HEK293 (cell line): ENCODE results near the gene PGBD1.

Experiments
- BCL11A ChIP-seq: fragments of 450-650 bp; formaldehyde crosslinking; IDR thresholded peaks from 2 replicates; pipeline ENCODE4 v1.5.1; 2016; ENCODE audit warnings: low read depth, missing biosample characterization, missing genetic modification characterization
- HOXA7 ChIP-seq: sonication (generic); formaldehyde crosslinking; IDR thresholded peaks from 2 replicates; pipeline ENCODE4 v1.8.1; 2022; ENCODE audit warnings: missing genetic modification reagents, borderline replicate concordance
- KLF8 ChIP-seq: fragments of 450-650 bp; formaldehyde crosslinking; IDR thresholded peaks from 2 replicates; pipeline ENCODE4 v1.5.1; 2016; ENCODE audit warnings: missing biosample characterization, missing genetic modification characterization
- RBAK ChIP-seq: fragments of 450-650 bp; formaldehyde crosslinking; IDR thresholded peaks from 2 replicates; pipeline ENCODE4 v1.5.1; 2016; ENCODE audit warnings: missing biosample characterization, missing genetic modification characterization
- SETDB1 ChIP-seq: IDR thresholded peaks from one replicate; pipeline ENCODE4 v1.6.1; 2017; ENCODE audit warnings: mild to moderate bottlenecking, low read length, moderate library complexity, mixed read lengths; ENCODE audit not compliant: insufficient read length
- SP3 ChIP-seq: fragments of 450-650 bp; formaldehyde crosslinking; IDR thresholded peaks from 2 replicates; pipeline ENCODE4 v1.5.1; 2016; ENCODE audit warnings: missing biosample characterization, missing genetic modification characterization
- ZBTB1 ChIP-seq: fragments of 450-650 bp; formaldehyde crosslinking; IDR thresholded peaks from 2 replicates; pipeline ENCODE4 v1.5.1; 2016; ENCODE audit warnings: missing biosample characterization, missing genetic modification characterization
- ZBTB7A ChIP-seq: fragments of 450-650 bp; formaldehyde crosslinking; IDR thresholded peaks from 2 replicates; pipeline ENCODE4 v1.5.1; 2016; ENCODE audit warnings: low read depth, missing biosample characterization, missing genetic modification characterization
- ZBTB8A ChIP-seq: fragments of 450-650 bp; formaldehyde crosslinking; IDR thresholded peaks from 2 replicates; pipeline ENCODE4 v1.5.1; 2016; ENCODE audit warnings: missing biosample characterization, missing genetic modification characterization
- ZEB2 ChIP-seq: fragments of 450-650 bp; formaldehyde crosslinking; IDR thresholded peaks from 2 replicates; pipeline ENCODE4 v1.5.1; 2016; ENCODE audit warnings: missing biosample characterization, missing genetic modification characterization
- ZFP69B ChIP-seq: fragments of 450-650 bp; formaldehyde crosslinking; IDR thresholded peaks from 2 replicates; pipeline ENCODE4 v1.5.1; 2016; ENCODE audit warnings: missing biosample characterization, missing genetic modification characterization
- ZNF138 ChIP-seq: fragments of 450-650 bp; formaldehyde crosslinking; IDR thresholded peaks from 2 replicates; pipeline ENCODE4 v1.5.1; 2016; ENCODE audit warnings: missing biosample characterization, missing genetic modification characterization, borderline replicate concordance
- ZNF184 ChIP-seq: fragments of 450-650 bp; IDR thresholded peaks from 2 replicates; pipeline ENCODE4 v1.5.1; 2018; ENCODE audit warnings: missing biosample characterization, mild to moderate bottlenecking, missing genetic modification characterization
- ZNF19 ChIP-seq: fragments of 450-650 bp; formaldehyde crosslinking; IDR thresholded peaks from 2 replicates; pipeline ENCODE4; 2016; ENCODE audit warnings: missing biosample characterization, missing genetic modification characterization, low read depth
- ZNF24 ChIP-seq: fragments of 450-650 bp; formaldehyde crosslinking; IDR thresholded peaks from 2 replicates; pipeline ENCODE4 v1.5.1; 2016; ENCODE audit warnings: missing biosample characterization, missing genetic modification characterization
- ZNF292 ChIP-seq: fragments of 450-650 bp; formaldehyde crosslinking; IDR thresholded peaks from 2 replicates; pipeline ENCODE4 v1.5.1; 2016; ENCODE audit warnings: low read depth, missing biosample characterization, missing genetic modification characterization, borderline replicate concordance
- ZNF302 ChIP-seq: fragments of 450-650 bp; formaldehyde crosslinking; IDR thresholded peaks from 2 replicates; pipeline ENCODE4 v1.5.1; 2016; ENCODE audit warnings: missing biosample characterization, missing genetic modification characterization, low read depth
- ZNF311 ChIP-seq: fragments of 450-650 bp; formaldehyde crosslinking; IDR thresholded peaks from 2 replicates; pipeline ENCODE4 v1.5.1; 2017; ENCODE audit warnings: missing biosample characterization, missing genetic modification characterization, borderline replicate concordance
- ZNF350 ChIP-seq: fragments of 450-650 bp; formaldehyde crosslinking; IDR thresholded peaks from 2 replicates; pipeline ENCODE4 v1.5.0; 2017; ENCODE audit warnings: missing biosample characterization, mild to moderate bottlenecking, missing genetic modification characterization
- ZNF449 ChIP-seq: fragments of 450-650 bp; formaldehyde crosslinking; IDR thresholded peaks from 2 replicates; pipeline ENCODE4 v1.5.1; 2017; ENCODE audit warnings: missing biosample characterization, mild to moderate bottlenecking, missing genetic modification characterization, moderate library complexity
- ZNF549 ChIP-seq: fragments of 450-650 bp; IDR thresholded peaks from 2 replicates; pipeline ENCODE4 v1.5.1; 2018; ENCODE audit warnings: missing biosample characterization, missing genetic modification characterization, mild to moderate bottlenecking, inconsistent platforms, moderate library complexity
- ZNF623 ChIP-seq: fragments of 450-650 bp; formaldehyde crosslinking; IDR thresholded peaks from 2 replicates; pipeline ENCODE4 v1.5.1; 2016; ENCODE audit warnings: missing biosample characterization, missing genetic modification characterization
- ZNF624 ChIP-seq: fragments of 450-650 bp; formaldehyde crosslinking; IDR thresholded peaks from 2 replicates; pipeline ENCODE4 v1.5.1; 2017; ENCODE audit warnings: missing biosample characterization, missing genetic modification characterization
- ZNF626 ChIP-seq: fragments of 450-650 bp; sonication (Bioruptor Pico); formaldehyde crosslinking; IDR thresholded peaks from 2 replicates; pipeline ENCODE4 v1.5.1; 2018; ENCODE audit warnings: missing biosample characterization, missing genetic modification characterization, inconsistent platforms
- ZNF76 ChIP-seq: fragments of 450-650 bp; formaldehyde crosslinking; IDR thresholded peaks from 2 replicates; pipeline ENCODE4; 2016; ENCODE audit warnings: low read depth, missing biosample characterization, missing genetic modification characterization, borderline replicate concordance
- ZNF777 ChIP-seq: fragments of 450-650 bp; formaldehyde crosslinking; IDR thresholded peaks from 2 replicates; pipeline ENCODE4 v1.5.1; 2017; ENCODE audit warnings: missing biosample characterization, missing genetic modification characterization, borderline replicate concordance
- ZNF785 ChIP-seq: fragments of 450-650 bp; formaldehyde crosslinking; IDR thresholded peaks from 2 replicates; pipeline ENCODE4 v1.5.1; 2016; ENCODE audit warnings: missing biosample characterization, missing genetic modification characterization
- ZNF837 ChIP-seq: fragments of 450-650 bp; formaldehyde crosslinking; IDR thresholded peaks from 2 replicates; pipeline ENCODE4 v1.5.1; 2016; ENCODE audit warnings: missing biosample characterization, missing genetic modification characterization
- TF ChIP-seq, protein P1 (sequence below): fragments of 450-650 bp; formaldehyde crosslinking; IDR thresholded peaks from 2 replicates; pipeline ENCODE4 v1.5.1; 2017; ENCODE audit warnings: missing biosample characterization, missing genetic modification characterization
- TF ChIP-seq, protein P2 (sequence below): fragments of 450-650 bp; formaldehyde crosslinking; IDR thresholded peaks from 2 replicates; pipeline ENCODE4 v1.5.1; 2016; ENCODE audit warnings: missing biosample characterization, missing genetic modification characterization
- TF ChIP-seq, protein P3 (sequence below): fragments of 450-650 bp; formaldehyde crosslinking; IDR thresholded peaks from 2 replicates; pipeline ENCODE4 v1.5.0; 2017; ENCODE audit warnings: missing biosample characterization, missing genetic modification characterization, borderline replicate concordance
- TF ChIP-seq, protein P4 (sequence below): fragments of 450-650 bp; formaldehyde crosslinking; optimal IDR thresholded peaks from 2 replicates; pipeline ENCODE3; 2016; ENCODE audit warnings: missing biosample characterization, mild to moderate bottlenecking, missing genetic modification characterization

The PGBD1 gene

GRCh38 chr6:28349892-28350737 is 68.7 kb downstream of the PGBD1 start, which contains the start of gene ZKSCAN3 (continued):
- peak; percentile 82; the same call in 1 of the 2 replicates for TF ChIP-seq ZEB2
- TF ChIP-seq HOXA7 (CRISPR knock-in tag): no peak
- TF ChIP-seq ZNF184 (tag by site-specific recombination): no peak
- TF ChIP-seq ZNF623 (tag by site-specific recombination): no peak; the same call in 1 of the 2 replicates
- no peak for TF ChIP-seq RBAK (tag by site-specific recombination)
- TF ChIP-seq, protein P1, sequence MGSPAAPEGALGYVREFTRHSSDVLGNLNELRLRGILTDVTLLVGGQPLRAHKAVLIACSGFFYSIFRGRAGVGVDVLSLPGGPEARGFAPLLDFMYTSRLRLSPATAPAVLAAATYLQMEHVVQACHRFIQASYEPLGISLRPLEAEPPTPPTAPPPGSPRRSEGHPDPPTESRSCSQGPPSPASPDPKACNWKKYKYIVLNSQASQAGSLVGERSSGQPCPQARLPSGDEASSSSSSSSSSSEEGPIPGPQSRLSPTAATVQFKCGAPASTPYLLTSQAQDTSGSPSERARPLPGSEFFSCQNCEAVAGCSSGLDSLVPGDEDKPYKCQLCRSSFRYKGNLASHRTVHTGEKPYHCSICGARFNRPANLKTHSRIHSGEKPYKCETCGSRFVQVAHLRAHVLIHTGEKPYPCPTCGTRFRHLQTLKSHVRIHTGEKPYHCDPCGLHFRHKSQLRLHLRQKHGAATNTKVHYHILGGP: no peak
- TF ChIP-seq ZFP69B (tag by site-specific recombination): peak; percentile 65; the same call in 1 of the 2 replicates
- TF ChIP-seq KLF8 (tag by site-specific recombination): peak; percentile 88
- TF ChIP-seq, protein P2, sequence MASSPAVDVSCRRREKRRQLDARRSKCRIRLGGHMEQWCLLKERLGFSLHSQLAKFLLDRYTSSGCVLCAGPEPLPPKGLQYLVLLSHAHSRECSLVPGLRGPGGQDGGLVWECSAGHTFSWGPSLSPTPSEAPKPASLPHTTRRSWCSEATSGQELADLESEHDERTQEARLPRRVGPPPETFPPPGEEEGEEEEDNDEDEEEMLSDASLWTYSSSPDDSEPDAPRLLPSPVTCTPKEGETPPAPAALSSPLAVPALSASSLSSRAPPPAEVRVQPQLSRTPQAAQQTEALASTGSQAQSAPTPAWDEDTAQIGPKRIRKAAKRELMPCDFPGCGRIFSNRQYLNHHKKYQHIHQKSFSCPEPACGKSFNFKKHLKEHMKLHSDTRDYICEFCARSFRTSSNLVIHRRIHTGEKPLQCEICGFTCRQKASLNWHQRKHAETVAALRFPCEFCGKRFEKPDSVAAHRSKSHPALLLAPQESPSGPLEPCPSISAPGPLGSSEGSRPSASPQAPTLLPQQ (tag by site-specific recombination): peak; percentile 71
- peak; percentile 79 for TF ChIP-seq SP3 (tag by site-specific recombination)
- TF ChIP-seq BCL11A (tag by site-specific recombination): no peak; the same call in 1 of the 2 replicates
- no peak for TF ChIP-seq ZNF626
- peak; percentile 72 for TF ChIP-seq ZNF76 (tag by site-specific recombination)
- TF ChIP-seq SETDB1: no peak
- no peak for TF ChIP-seq ZNF311 (tag by site-specific recombination)
- no peak for TF ChIP-seq ZNF785 (tag by site-specific recombination)
- TF ChIP-seq, protein P3, sequence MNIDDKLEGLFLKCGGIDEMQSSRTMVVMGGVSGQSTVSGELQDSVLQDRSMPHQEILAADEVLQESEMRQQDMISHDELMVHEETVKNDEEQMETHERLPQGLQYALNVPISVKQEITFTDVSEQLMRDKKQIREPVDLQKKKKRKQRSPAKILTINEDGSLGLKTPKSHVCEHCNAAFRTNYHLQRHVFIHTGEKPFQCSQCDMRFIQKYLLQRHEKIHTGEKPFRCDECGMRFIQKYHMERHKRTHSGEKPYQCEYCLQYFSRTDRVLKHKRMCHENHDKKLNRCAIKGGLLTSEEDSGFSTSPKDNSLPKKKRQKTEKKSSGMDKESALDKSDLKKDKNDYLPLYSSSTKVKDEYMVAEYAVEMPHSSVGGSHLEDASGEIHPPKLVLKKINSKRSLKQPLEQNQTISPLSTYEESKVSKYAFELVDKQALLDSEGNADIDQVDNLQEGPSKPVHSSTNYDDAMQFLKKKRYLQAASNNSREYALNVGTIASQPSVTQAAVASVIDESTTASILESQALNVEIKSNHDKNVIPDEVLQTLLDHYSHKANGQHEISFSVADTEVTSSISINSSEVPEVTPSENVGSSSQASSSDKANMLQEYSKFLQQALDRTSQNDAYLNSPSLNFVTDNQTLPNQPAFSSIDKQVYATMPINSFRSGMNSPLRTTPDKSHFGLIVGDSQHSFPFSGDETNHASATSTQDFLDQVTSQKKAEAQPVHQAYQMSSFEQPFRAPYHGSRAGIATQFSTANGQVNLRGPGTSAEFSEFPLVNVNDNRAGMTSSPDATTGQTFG (tag by site-specific recombination): no peak
- TF ChIP-seq ZNF138 (tag by site-specific recombination): no peak
- no peak for TF ChIP-seq ZNF837 (tag by site-specific recombination)
- no peak for TF ChIP-seq ZBTB1 (tag by site-specific recombination)
- TF ChIP-seq ZNF624: no peak; the same call in 1 of the 2 replicates
- no peak for TF ChIP-seq ZNF350 (tag by site-specific recombination)
- TF ChIP-seq ZBTB7A (tag by site-specific recombination): peak; percentile 66; the same call in 1 of the 2 replicates
- TF ChIP-seq ZNF449 (tag by site-specific recombination): no peak; the same call in 1 of the 2 replicates
- no peak for TF ChIP-seq ZNF549 (tag by site-specific recombination)
- peak; percentile 80 for TF ChIP-seq ZBTB8A (tag by site-specific recombination)
- 0 out of 2 replicates have a peak, but pooled peaks have one; percentile 25 for TF ChIP-seq ZNF777 (tag by site-specific recombination)
- no peak for TF ChIP-seq ZNF292 (tag by site-specific recombination)
- TF ChIP-seq ZNF24 (tag by site-specific recombination): peak; percentile 34; the same call in 1 of the 2 replicates
- TF ChIP-seq, protein P4, sequence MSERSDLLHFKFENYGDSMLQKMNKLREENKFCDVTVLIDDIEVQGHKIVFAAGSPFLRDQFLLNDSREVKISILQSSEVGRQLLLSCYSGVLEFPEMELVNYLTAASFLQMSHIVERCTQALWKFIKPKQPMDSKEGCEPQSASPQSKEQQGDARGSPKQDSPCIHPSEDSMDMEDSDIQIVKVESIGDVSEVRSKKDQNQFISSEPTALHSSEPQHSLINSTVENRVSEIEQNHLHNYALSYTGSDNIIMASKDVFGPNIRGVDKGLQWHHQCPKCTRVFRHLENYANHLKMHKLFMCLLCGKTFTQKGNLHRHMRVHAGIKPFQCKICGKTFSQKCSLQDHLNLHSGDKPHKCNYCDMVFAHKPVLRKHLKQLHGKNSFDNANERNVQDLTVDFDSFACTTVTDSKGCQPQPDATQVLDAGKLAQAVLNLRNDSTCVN (tag by site-specific recombination): peak; percentile 40
- TF ChIP-seq ZNF302 (tag by site-specific recombination): no peak
- TF ChIP-seq ZNF19 (tag by site-specific recombination): no peak
